ENCODE data around the gene SERF2. TPM values are rescaled to one million over a fixed set of nuclear protein-coding genes. Genes with fewer than 3 reads are reported as not detected.
"Not testable (repeated sequence)": the region's sequence is repeated elsewhere in the genome, so short reads cannot be mapped to it uniquely, and the experiment has no call there.

The SERF2 gene
- total RNA-seq, 1 donor from 2014 or later = 578 TPM

- TF ChIP-seq CTCF (conservative IDR thresholded peaks at IDR 0.05) = no peak
- Mint-ChIP-seq H3K4me3 (peak within 1 kb of the TSS; percentile 95), H3K4me1 (peaks cover 37% of the 10 kb centered on the region), H3K27me3 (ENCODE audit: low read depth) (no peaks in the 10 kb centered on the region), H3K36me3 (ENCODE audit: low read depth) (peaks cover 25% of the 10 kb centered on the region), H3K27ac (ENCODE audit: unreplicated experiment) (peak within 1 kb of the TSS; percentile 97), H3K9me3 (no peaks in the 10 kb centered on the region)
- no peak for DNase-seq (ENCODE audit: low read depth, low spot score)
These were observed 7.8 kb downstream of the SERF2 start, which contains the start of gene SERINC4 for GRCh38 chr15:43799945-43800285. SERINC4 (minus strand) TSS chr15:43800220; CDS start chr15:43799986, 234 bp downstream.

GRCh38 chr15:43800286-43801141 lies 8.4 kb downstream of the SERF2 start, which contains the start of gene HYPK:
HYPK (plus strand) TSS chr15:43800599; CDS start chr15:43800623, 24 bp downstream.
- H3K27me3 Mint-ChIP-seq (ENCODE audit: low read depth) = no peaks in the 10 kb centered on the region
- H3K9me3 Mint-ChIP-seq = no peaks in the 10 kb centered on the region
- TF ChIP-seq CTCF (conservative IDR thresholded peaks at IDR 0.05) = no peak
- peak within 1 kb of the TSS; percentile 97 for H3K27ac Mint-ChIP-seq (ENCODE audit: unreplicated experiment)
- peaks cover 32% of the 10 kb centered on the region for H3K4me1 Mint-ChIP-seq
- H3K4me3 Mint-ChIP-seq = peak within 1 kb of the TSS; percentile 95
- H3K36me3 Mint-ChIP-seq (ENCODE audit: low read depth) = peaks cover 25% of the 10 kb centered on the region
- DNase-seq (ENCODE audit: low read depth, low spot score) = peak; percentile 73

- peaks cover 34% of the 10 kb centered on the region for H3K36me3 Mint-ChIP-seq (ENCODE audit: low read depth)
- not testable (repeated sequence) for H3K27me3 Mint-ChIP-seq (ENCODE audit: low read depth); DNase-seq (ENCODE audit: low read depth, low spot score); H3K9me3 Mint-ChIP-seq; H3K4me3 Mint-ChIP-seq; H3K27ac Mint-ChIP-seq (ENCODE audit: unreplicated experiment)
- H3K4me1 Mint-ChIP-seq = peaks cover 30% of the 10 kb centered on the region
These were observed 10.6 kb downstream of the SERF2 start for GRCh38 chr15:43802676-43803075.

- H3K4me1 Mint-ChIP-seq = no peaks in the 10 kb centered on the region
- H3K27me3 Mint-ChIP-seq (ENCODE audit: low read depth) = no peaks in the 10 kb centered on the region
- TF ChIP-seq CTCF (conservative IDR thresholded peaks at IDR 0.05) = no peak
- DNase-seq (ENCODE audit: low read depth, low spot score) = no peak
- H3K27ac Mint-ChIP-seq (ENCODE audit: unreplicated experiment) = no peak overlapping the region
- no peaks in the 10 kb centered on the region for H3K9me3 Mint-ChIP-seq
- no peak overlapping the region for H3K4me3 Mint-ChIP-seq
- H3K36me3 Mint-ChIP-seq (ENCODE audit: low read depth) = peaks cover 21% of the 10 kb centered on the region
These were observed 16.4 kb downstream of the SERF2 start for GRCh38 chr15:43808435-43808950.

GRCh38 chr15:43808960-43809678 lies 17.0 kb downstream of the SERF2 start:
- Mint-ChIP-seq H3K4me3 (no peak overlapping the region), H3K27me3 (ENCODE audit: low read depth) (no peaks in the 10 kb centered on the region), H3K36me3 (ENCODE audit: low read depth) (peaks cover 21% of the 10 kb centered on the region)

GRCh38 chr15:43815064-43815463 lies 22.9 kb downstream of the SERF2 start:
- H3K4me3 Mint-ChIP-seq; H3K27me3 Mint-ChIP-seq (ENCODE audit: low read depth); DNase-seq (ENCODE audit: low read depth, low spot score); H3K4me1 Mint-ChIP-seq; H3K9me3 Mint-ChIP-seq; H3K27ac Mint-ChIP-seq (ENCODE audit: unreplicated experiment): not testable (repeated sequence)
- H3K36me3 Mint-ChIP-seq (ENCODE audit: low read depth) = peaks cover 12% of the 10 kb centered on the region

More at GRCh38 chr15:43808960-43809678, 17.0 kb downstream of the SERF2 start:
- no peak for DNase-seq (ENCODE audit: low read depth, low spot score)
- no peaks in the 10 kb centered on the region for H3K4me1 Mint-ChIP-seq
- H3K27ac Mint-ChIP-seq (ENCODE audit: unreplicated experiment) = no peak overlapping the region
- H3K9me3 Mint-ChIP-seq = no peaks in the 10 kb centered on the region
- TF ChIP-seq CTCF (conservative IDR thresholded peaks at IDR 0.05) = no peak

Data from neural crest cell (in vitro differentiated cells).